Muscle layer of colon (tissue), 2 donors: ENCODE results near the gene LRFN2.

Experiments used
- H3K27ac ChIP-seq: one replicate; pipeline ENCODE4 v1.7.0; 2013; ENCODE audit warnings: low read depth, mild to moderate bottlenecking, low read length, moderate library complexity
- H3K27me3 ChIP-seq, 2 donors: one replicate each; pipeline ENCODE4 v1.7.0; 2013; ENCODE audit warnings: low read length in 2 of 2, mild to moderate bottlenecking in 2 of 2; ENCODE audit not compliant: insufficient read depth in 2 of 2, control insufficient read depth in 1 of 2
- H3K36me3 ChIP-seq: one replicate; pipeline ENCODE4 v1.7.0; 2013; ENCODE audit warnings: mild to moderate bottlenecking, low read length; ENCODE audit not compliant: insufficient read depth
- H3K4me1 ChIP-seq: one replicate; pipeline ENCODE4 v1.7.0; 2013; ENCODE audit warnings: mild to moderate bottlenecking, low read length; ENCODE audit not compliant: insufficient read depth
- H3K4me3 ChIP-seq, 2 donors: one replicate each; pipeline ENCODE4 v1.7.0; 2013; ENCODE audit warnings: low read length in 2 of 2, low read depth in 1 of 2, mild to moderate bottlenecking in 1 of 2, moderate library complexity in 1 of 2
- H3K9ac ChIP-seq: one replicate; pipeline ENCODE4 v1.7.0; 2013; ENCODE audit warnings: low read length
- H3K9me3 ChIP-seq: one replicate; pipeline ENCODE4 v1.7.0; 2013; ENCODE audit warnings: mild to moderate bottlenecking, low read length
- donor health status: abdominal sarcoma.
- donor health status: Adenocarcinoma of cecum.

Gene LRFN2

GRCh38 chr6:40425192-40425919, 161.8 kb downstream of the LRFN2 start:
- Histone ChIP-seq H3K27me3 (no peaks in the 10 kb centered on the region), H3K27ac (no peak overlapping the region), H3K4me3 (no peak overlapping the region)

GRCh38 chr6:40422046-40422445, 165.1 kb downstream of the LRFN2 start:
- Histone ChIP-seq H3K4me3 (no peak overlapping the region), H3K36me3 (no peaks in the 10 kb centered on the region), H3K27me3 (no peaks in the 10 kb centered on the region), H3K27ac (no peak overlapping the region), H3K9me3 (no peaks in the 10 kb centered on the region), H3K4me1 (no peaks in the 10 kb centered on the region), H3K9ac (no peak overlapping the region)

More at GRCh38 chr6:40425192-40425919, 161.8 kb downstream of the LRFN2 start:
- H3K9ac ChIP-seq = no peak overlapping the region
- no peaks in the 10 kb centered on the region for H3K4me1 ChIP-seq
- H3K36me3 ChIP-seq = no peaks in the 10 kb centered on the region
- no peaks in the 10 kb centered on the region for H3K9me3 ChIP-seq

- H3K4me1 ChIP-seq = no peaks in the 10 kb centered on the region
- H3K9ac ChIP-seq = no peak overlapping the region
- H3K36me3 ChIP-seq = no peaks in the 10 kb centered on the region
- no peaks in the 10 kb centered on the region for H3K9me3 ChIP-seq
- H3K27ac ChIP-seq = no peak overlapping the region
- no peaks in the 10 kb centered on the region for H3K27me3 ChIP-seq
- no peak overlapping the region for H3K4me3 ChIP-seq
These were observed 167.0 kb downstream of the LRFN2 start for GRCh38 chr6:40419946-40420728.

- H3K9me3 ChIP-seq = no peaks in the 10 kb centered on the region
- H3K4me3 ChIP-seq = no peak overlapping the region
- no peaks in the 10 kb centered on the region for H3K4me1 ChIP-seq
- H3K36me3 ChIP-seq = no peaks in the 10 kb centered on the region
- no peak overlapping the region for H3K9ac ChIP-seq
- H3K27ac ChIP-seq = no peak overlapping the region
- H3K27me3 ChIP-seq = no peaks in the 10 kb centered on the region
These were observed 167.8 kb downstream of the LRFN2 start for GRCh38 chr6:40419377-40419776.

GRCh38 chr6:40417031-40417430, 170.1 kb downstream of the LRFN2 start:
- Histone ChIP-seq H3K36me3 (no peaks in the 10 kb centered on the region), H3K27ac (no peak overlapping the region), H3K9ac (no peak overlapping the region), H3K27me3 (no peaks in the 10 kb centered on the region), H3K4me3 (no peak overlapping the region), H3K4me1 (no peaks in the 10 kb centered on the region), H3K9me3 (no peaks in the 10 kb centered on the region)

GRCh38 chr6:40414617-40415016, 172.5 kb downstream of the LRFN2 start:
- Histone ChIP-seq H3K27me3 (no peaks in the 10 kb centered on the region), H3K4me3 (no peak overlapping the region), H3K36me3 (no peaks in the 10 kb centered on the region), H3K27ac (no peak overlapping the region), H3K9me3 (no peaks in the 10 kb centered on the region), H3K4me1 (no peaks in the 10 kb centered on the region), H3K9ac (no peak overlapping the region)

GRCh38 chr6:40413239-40413638, 173.9 kb downstream of the LRFN2 start:
- Histone ChIP-seq H3K4me3 (no peak overlapping the region), H3K27ac (no peak overlapping the region), H3K9ac (no peak overlapping the region), H3K36me3 (no peaks in the 10 kb centered on the region), H3K27me3 (no peaks in the 10 kb centered on the region), H3K4me1 (no peaks in the 10 kb centered on the region), H3K9me3 (no peaks in the 10 kb centered on the region)

- no peak overlapping the region for H3K27ac ChIP-seq
- no peaks in the 10 kb centered on the region for H3K4me1 ChIP-seq
- no peak overlapping the region for H3K9ac ChIP-seq
- no peak overlapping the region for H3K4me3 ChIP-seq
- no peaks in the 10 kb centered on the region for H3K9me3 ChIP-seq
- no peaks in the 10 kb centered on the region for H3K27me3 ChIP-seq
- H3K36me3 ChIP-seq = no peaks in the 10 kb centered on the region
These were observed 175.3 kb downstream of the LRFN2 start for GRCh38 chr6:40411881-40412280.

- Histone ChIP-seq H3K4me3 (no peak overlapping the region), H3K36me3 (no peaks in the 10 kb centered on the region), H3K27ac (no peak overlapping the region), H3K4me1 (no peaks in the 10 kb centered on the region), H3K9ac (no peak overlapping the region), H3K9me3 (no peaks in the 10 kb centered on the region), H3K27me3 (no peaks in the 10 kb centered on the region)
These were observed 176.3 kb downstream of the LRFN2 start for GRCh38 chr6:40410821-40411220.

- Histone ChIP-seq H3K4me3 (no peak overlapping the region), H3K4me1 (no peaks in the 10 kb centered on the region), H3K9ac (no peak overlapping the region), H3K27ac (no peak overlapping the region), H3K27me3 (no peaks in the 10 kb centered on the region), H3K9me3 (no peaks in the 10 kb centered on the region), H3K36me3 (no peaks in the 10 kb centered on the region)
These were observed 177.3 kb downstream of the LRFN2 start for GRCh38 chr6:40409716-40410397.

- no peaks in the 10 kb centered on the region for H3K9me3 ChIP-seq
- H3K4me1 ChIP-seq = no peaks in the 10 kb centered on the region
- no peaks in the 10 kb centered on the region for H3K36me3 ChIP-seq
- no peaks in the 10 kb centered on the region for H3K27me3 ChIP-seq
- H3K27ac ChIP-seq = no peak overlapping the region
- H3K4me3 ChIP-seq = no peak overlapping the region
- H3K9ac ChIP-seq = no peak overlapping the region
These were observed 178.2 kb downstream of the LRFN2 start for GRCh38 chr6:40408786-40409542.
